ENCODE measurements around the gene SNX10. TPM values are rescaled to one million over a fixed set of nuclear protein-coding genes. Genes with fewer than 3 reads are reported as not detected.

SNX10 gene
- total and polyA plus RNA-seq, 2 donors (not counting 1 experiment from before 2014, with no cell fraction given), result under 0.01 to 0.41 TPM

DNA sequence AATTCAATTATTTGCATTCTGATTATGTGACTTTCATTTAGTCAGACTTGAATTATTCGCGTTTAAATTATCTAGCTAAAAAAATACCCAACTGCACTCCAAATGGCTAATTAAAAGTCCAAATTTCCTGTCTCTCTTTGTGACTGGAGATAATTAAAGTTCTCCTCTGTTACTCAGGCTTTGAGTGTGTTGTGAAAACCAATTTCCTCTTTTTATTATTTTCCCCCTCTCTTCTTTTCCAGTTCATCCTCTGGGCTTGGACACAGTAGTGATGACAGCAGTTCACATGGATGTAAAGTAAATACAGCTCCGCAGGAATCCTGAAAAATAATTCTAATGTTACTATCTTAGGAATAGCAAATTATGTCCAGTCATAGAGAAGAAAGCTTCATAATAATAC is 80.6 kb downstream of the SNX10 start:
- H3K4me2 ChIP-seq (ENCODE audit: extremely low read depth, insufficient read depth, low read length), result no peak overlapping the region
- DNase-seq (ENCODE audit: low read depth in 2 of 2), result no peak
- no peaks in the 10 kb centered on the region for H3K4me1 ChIP-seq (ENCODE audit: control insufficient read depth, extremely low read depth, insufficient read depth, low read length)
- H3K36me3 ChIP-seq (ENCODE audit: control insufficient read depth, insufficient read depth, low read length), result no peaks in the 10 kb centered on the region
- H2AFZ ChIP-seq (ENCODE audit: low read length), result no peak overlapping the region
- peaks cover 14% of the 10 kb centered on the region for H3K27me3 ChIP-seq (ENCODE audit: control insufficient read depth, insufficient read depth, low read length)
- H4K20me1 ChIP-seq (ENCODE audit: control insufficient read depth, extremely low read depth, insufficient read depth, low read length), result no peaks in the 10 kb centered on the region
- no peak overlapping the region for H3K9ac ChIP-seq (ENCODE audit: insufficient read depth, low read length)
- no peaks in the 10 kb centered on the region for H3K79me2 ChIP-seq (ENCODE audit: control insufficient read depth, insufficient read depth, low read length)
- TF ChIP-seq, protein P1, sequence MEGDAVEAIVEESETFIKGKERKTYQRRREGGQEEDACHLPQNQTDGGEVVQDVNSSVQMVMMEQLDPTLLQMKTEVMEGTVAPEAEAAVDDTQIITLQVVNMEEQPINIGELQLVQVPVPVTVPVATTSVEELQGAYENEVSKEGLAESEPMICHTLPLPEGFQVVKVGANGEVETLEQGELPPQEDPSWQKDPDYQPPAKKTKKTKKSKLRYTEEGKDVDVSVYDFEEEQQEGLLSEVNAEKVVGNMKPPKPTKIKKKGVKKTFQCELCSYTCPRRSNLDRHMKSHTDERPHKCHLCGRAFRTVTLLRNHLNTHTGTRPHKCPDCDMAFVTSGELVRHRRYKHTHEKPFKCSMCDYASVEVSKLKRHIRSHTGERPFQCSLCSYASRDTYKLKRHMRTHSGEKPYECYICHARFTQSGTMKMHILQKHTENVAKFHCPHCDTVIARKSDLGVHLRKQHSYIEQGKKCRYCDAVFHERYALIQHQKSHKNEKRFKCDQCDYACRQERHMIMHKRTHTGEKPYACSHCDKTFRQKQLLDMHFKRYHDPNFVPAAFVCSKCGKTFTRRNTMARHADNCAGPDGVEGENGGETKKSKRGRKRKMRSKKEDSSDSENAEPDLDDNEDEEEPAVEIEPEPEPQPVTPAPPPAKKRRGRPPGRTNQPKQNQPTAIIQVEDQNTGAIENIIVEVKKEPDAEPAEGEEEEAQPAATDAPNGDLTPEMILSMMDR (conservative IDR thresholded peaks at IDR 0.05 in 1 of 2, IDR thresholded peaks at IDR 0.05 in 1 of 2; ENCODE audit: low read depth in 1 of 2, low read length in 2 of 2), result no peak
- TF ChIP-seq EZH2 (IDR thresholded peaks at IDR 0.05; ENCODE audit: low read length, missing control alignments), result no peak
- no peaks in the 10 kb centered on the region for H3K9me3 ChIP-seq (ENCODE audit: control insufficient read depth, insufficient read depth, low read depth, low read length)
- H3K27ac ChIP-seq (ENCODE audit: insufficient read depth, low read length), result no peak overlapping the region
- H3K4me3 ChIP-seq (replicated peaks in 1 of 4; ENCODE audit: control extremely low read depth in 1 of 4, insufficient read depth in 1 of 4, low read depth in 3 of 4, low read length in 4 of 4), result no peak overlapping the region

DNA sequence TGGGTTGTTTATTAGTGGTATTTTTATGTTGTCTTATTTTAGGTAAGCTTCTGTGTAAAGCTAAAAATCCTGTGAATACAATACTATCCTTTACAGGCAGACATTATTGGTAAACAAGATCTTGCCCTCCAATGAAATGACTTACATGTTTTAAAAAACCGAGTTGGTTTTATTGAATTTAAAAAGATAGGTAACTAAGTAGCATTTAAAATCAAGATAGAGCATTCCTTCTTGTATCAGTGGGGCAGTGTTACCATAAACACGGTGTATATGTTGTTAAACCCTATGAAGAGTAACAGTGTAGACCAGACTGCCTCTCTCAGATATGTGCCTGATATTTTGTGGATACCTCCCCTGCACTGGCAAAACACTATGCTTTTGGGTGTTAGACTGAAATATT is 81.0 kb downstream of the SNX10 start:
- TF ChIP-seq, protein P1 (conservative IDR thresholded peaks at IDR 0.05 in 1 of 2, IDR thresholded peaks at IDR 0.05 in 1 of 2; ENCODE audit: low read depth in 1 of 2, low read length in 2 of 2), result no peak
- TF ChIP-seq EZH2 (IDR thresholded peaks at IDR 0.05; ENCODE audit: low read length, missing control alignments), result no peak
- Histone ChIP-seq H2AFZ (ENCODE audit: low read length) (no peak overlapping the region), H3K9ac (ENCODE audit: insufficient read depth, low read length) (no peak overlapping the region), H3K9me3 (ENCODE audit: control insufficient read depth, insufficient read depth, low read depth, low read length) (no peaks in the 10 kb centered on the region), H3K4me1 (ENCODE audit: control insufficient read depth, extremely low read depth, insufficient read depth, low read length) (no peaks in the 10 kb centered on the region), H3K27ac (ENCODE audit: insufficient read depth, low read length) (no peak overlapping the region), H4K20me1 (ENCODE audit: control insufficient read depth, extremely low read depth, insufficient read depth, low read length) (no peaks in the 10 kb centered on the region), H3K36me3 (ENCODE audit: control insufficient read depth, insufficient read depth, low read length) (no peaks in the 10 kb centered on the region), H3K4me3 (replicated peaks in 1 of 4; ENCODE audit: control extremely low read depth in 1 of 4, insufficient read depth in 1 of 4, low read depth in 3 of 4, low read length in 4 of 4) (no peak overlapping the region), H3K4me2 (ENCODE audit: extremely low read depth, insufficient read depth, low read length) (no peak overlapping the region), H3K27me3 (ENCODE audit: control insufficient read depth, insufficient read depth, low read length) (peaks cover 14% of the 10 kb centered on the region), H3K79me2 (ENCODE audit: control insufficient read depth, insufficient read depth, low read length) (no peaks in the 10 kb centered on the region)
- DNase-seq (ENCODE audit: low read depth in 2 of 2), result no peak

DNA sequence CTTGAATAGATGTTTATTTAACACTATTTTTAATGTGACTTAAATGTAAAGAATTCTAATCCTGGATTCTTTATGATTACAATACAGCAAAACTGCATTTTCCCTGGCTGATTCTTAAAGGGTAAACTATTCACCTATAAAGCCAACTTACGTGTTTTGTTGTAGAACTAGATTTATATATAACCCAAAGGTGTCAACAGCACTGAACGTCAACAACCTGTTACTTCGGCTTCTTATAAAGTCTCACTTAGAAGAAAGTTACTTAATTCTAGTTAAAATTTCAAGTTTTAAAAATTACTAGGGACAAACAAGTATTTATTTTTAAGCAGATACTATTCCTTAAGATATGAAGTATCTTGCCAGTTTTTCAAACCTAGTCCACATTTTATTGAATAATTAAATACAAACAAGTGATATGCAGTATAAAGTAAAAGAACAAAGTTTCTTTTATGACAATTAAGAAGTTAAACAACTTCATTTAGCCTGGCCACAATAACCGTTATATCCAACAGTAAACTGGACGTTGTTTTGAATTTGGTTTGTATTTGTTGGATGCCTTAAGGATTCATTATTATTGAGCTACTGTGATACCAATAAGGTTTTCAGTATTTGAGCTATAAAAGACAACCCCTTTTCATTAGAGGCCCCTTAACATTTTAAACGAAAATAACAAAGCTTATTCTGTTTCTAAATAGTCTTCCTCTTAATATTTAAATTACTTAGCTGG is 83.1 kb downstream of the SNX10 start:
- Histone ChIP-seq H3K4me2 (ENCODE audit: extremely low read depth, insufficient read depth, low read length) (no peak overlapping the region), H3K4me1 (ENCODE audit: control insufficient read depth, extremely low read depth, insufficient read depth, low read length) (no peaks in the 10 kb centered on the region), H3K9ac (ENCODE audit: insufficient read depth, low read length) (no peak overlapping the region), H3K27me3 (ENCODE audit: control insufficient read depth, insufficient read depth, low read length) (peaks cover 14% of the 10 kb centered on the region), H3K4me3 (replicated peaks in 1 of 4; ENCODE audit: control extremely low read depth in 1 of 4, insufficient read depth in 1 of 4, low read depth in 3 of 4, low read length in 4 of 4) (no peak overlapping the region), H3K36me3 (ENCODE audit: control insufficient read depth, insufficient read depth, low read length) (no peaks in the 10 kb centered on the region), H3K9me3 (ENCODE audit: control insufficient read depth, insufficient read depth, low read depth, low read length) (no peaks in the 10 kb centered on the region), H3K27ac (ENCODE audit: insufficient read depth, low read length) (no peak overlapping the region), H3K79me2 (ENCODE audit: control insufficient read depth, insufficient read depth, low read length) (no peaks in the 10 kb centered on the region), H2AFZ (ENCODE audit: low read length) (no peak overlapping the region), H4K20me1 (ENCODE audit: control insufficient read depth, extremely low read depth, insufficient read depth, low read length) (no peaks in the 10 kb centered on the region)
- TF ChIP-seq, protein P1 (conservative IDR thresholded peaks at IDR 0.05 in 1 of 2, IDR thresholded peaks at IDR 0.05 in 1 of 2; ENCODE audit: low read depth in 1 of 2, low read length in 2 of 2), result no peak
- TF ChIP-seq EZH2 (IDR thresholded peaks at IDR 0.05; ENCODE audit: low read length, missing control alignments), result no peak
- no peak for DNase-seq (ENCODE audit: low read depth in 2 of 2)

All from fibroblast of lung (primary cell).